BJ (cell line): Measurements from ENCODE around the gene USP33. TPM values are rescaled to one million over a fixed set of nuclear protein-coding genes. Genes with fewer than 3 reads are reported as not detected.

Experiments used
- CTCF ChIA-PET: fragments of 350-600 bp; formaldehyde crosslinking; extraction: SDS; loops from one replicate; lab custom pipeline; 2021; ENCODE audit warnings: antibody characterized with exemption, inconsistent platforms; lab: Yijun Ruan, JAX
- POLR2A ChIA-PET: fragments of 300-600 bp; sonication (Branson Sonifier 250); formaldehyde crosslinking; extraction: SDS; loops from one replicate; lab custom pipeline; 2021; ENCODE audit warnings: antibody characterized with exemption; lab: Charles Lee
- DNase-seq: peaks from one replicate; pipeline ENCODE4 v3.0.0-alpha.2; 2011; ENCODE audit warnings: low read depth
- H3K27me3 ChIP-seq: 2 replicates; pipeline ENCODE4 v1.6.0; 2011; ENCODE audit warnings: low read length; ENCODE audit not compliant: control insufficient read depth, insufficient read depth
- H3K36me3 ChIP-seq: 2 replicates; pipeline ENCODE4 v1.5.1; 2011; ENCODE audit warnings: low read length; ENCODE audit not compliant: control insufficient read depth, insufficient read depth
- H3K4me3 ChIP-seq: 2 replicates; pipeline ENCODE4 v1.5.1; 2011; ENCODE audit warnings: low read depth, mild to moderate bottlenecking, control low read depth, low read length
- CTCF ChIP-seq: IDR thresholded peaks from 2 replicates; pipeline ENCODE4 v1.5.1; 2011; ENCODE audit warnings: low read depth, mild to moderate bottlenecking, control low read depth, inconsistent platforms, low read length, moderate library complexity; ENCODE audit not compliant: insufficient read depth
- polyA plus RNA-seq: library from polyadenylated mRNA; depleted of rRNA; stranded (reverse); fragments of >200 nt; gene quantifications from 2 replicates; pipeline ENCODE4 v1.2.3, GENCODE V29; 2011

Gene USP33
- polyA plus RNA-seq, 1 experiment = 31.3 TPM

GRCh38 chr1:77672374-77672773, 87.3 kb downstream of the USP33 start:
- POLR2A ChIA-PET = no interaction called here
- Histone ChIP-seq H3K36me3 (no peaks in the 10 kb centered on the region), H3K27me3 (no peaks in the 10 kb centered on the region), H3K4me3 (peak overlapping the region; percentile 11; the same call in 1 of the 2 replicates)
- no peak for TF ChIP-seq CTCF
- DNase-seq = no peak
- CTCF ChIA-PET = interaction anchor here (0.6 to 1.2 kb wide), 2 partner anchors 22 to 91 kb away, joined by 3 read pairs; no protein-coding TSS in a partner anchor

- H3K4me3 ChIP-seq = peak overlapping the region; percentile 11; the same call in 1 of the 2 replicates
- CTCF ChIA-PET = interaction anchor here (0.6 kb wide), 1 partner anchor 90 kb away, joined by 3 read pairs; no protein-coding TSS in a partner anchor
- POLR2A ChIA-PET = no interaction called here
- peak; percentile 16 for DNase-seq
- no peak for TF ChIP-seq CTCF
- no peaks in the 10 kb centered on the region for H3K27me3 ChIP-seq
- no peaks in the 10 kb centered on the region for H3K36me3 ChIP-seq
Measured at GRCh38 chr1:77671836-77672235, 87.8 kb downstream of the USP33 start.

GRCh38 chr1:77670330-77670729, 89.3 kb downstream of the USP33 start:
- Histone ChIP-seq H3K4me3 (no peak overlapping the region), H3K27me3 (no peaks in the 10 kb centered on the region), H3K36me3 (no peaks in the 10 kb centered on the region)
- ChIA-PET POLR2A (no interaction called here), CTCF (no interaction called here)
- TF ChIP-seq CTCF = no peak
- no peak for DNase-seq

GRCh38 chr1:77668924-77669449, 90.7 kb downstream of the USP33 start:
- TF ChIP-seq CTCF = no peak
- Histone ChIP-seq H3K27me3 (no peaks in the 10 kb centered on the region), H3K4me3 (no peak overlapping the region), H3K36me3 (no peaks in the 10 kb centered on the region)
- ChIA-PET POLR2A (interaction anchor here (0.6 kb wide), 1 partner anchor 19 kb away, joined by 5 read pairs; no protein-coding TSS in a partner anchor), CTCF (no interaction called here)
- no peak for DNase-seq

GRCh38 chr1:77664939-77665516, 94.6 kb downstream of the USP33 start:
- POLR2A ChIA-PET = no interaction called here
- DNase-seq = no peak
- H3K4me3 ChIP-seq = no peak overlapping the region

More at GRCh38 chr1:77664939-77665516, 94.6 kb downstream of the USP33 start:
- no peaks in the 10 kb centered on the region for H3K27me3 ChIP-seq
- no peak for TF ChIP-seq CTCF
- H3K36me3 ChIP-seq = no peaks in the 10 kb centered on the region
- CTCF ChIA-PET = no interaction called here
